Ovary (tissue), 1 donor: ENCODE data around the gene SFXN5.

Experiments used
- EP300 ChIP-seq: sonication (generic); formaldehyde crosslinking; IDR thresholded peaks from one replicate; pipeline ENCODE4 v1.6.1; 2017; ENCODE audit warnings: antibody characterized with exemption
- POLR2A ChIP-seq: fragments of 450-650 bp; IDR thresholded peaks from one replicate; pipeline ENCODE4 v1.6.1; 2017; ENCODE audit warnings: antibody characterized with exemption, mild to moderate bottlenecking, moderate library complexity

DNA sequence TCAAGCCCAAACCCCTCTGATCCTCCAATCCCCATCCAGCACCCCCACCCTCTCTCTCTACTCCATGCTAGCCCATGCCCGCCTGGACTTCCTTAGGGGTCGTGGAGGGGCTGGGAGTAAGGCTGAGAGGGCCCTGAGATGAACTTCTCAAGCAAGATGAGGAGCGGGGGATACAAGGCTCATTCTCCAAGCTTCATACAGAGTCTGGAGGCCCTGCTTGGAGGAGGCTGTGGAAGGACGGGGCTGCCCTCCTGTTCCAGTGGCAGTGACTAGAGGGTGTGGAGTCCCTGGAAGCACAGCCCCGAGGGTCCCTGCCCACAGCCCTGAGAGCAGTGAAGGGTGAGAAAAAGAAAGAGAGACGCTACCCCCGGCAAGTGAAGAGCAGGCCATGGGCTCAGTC lies 108.6 kb downstream of the SFXN5 start:
- no peak for TF ChIP-seq EP300
- TF ChIP-seq POLR2A, result no peak
